ENCODE data around the gene RFNG. TPM values are rescaled to one million over a fixed set of nuclear protein-coding genes. Genes with fewer than 3 reads are reported as not detected.

The RFNG gene
- total RNA-seq, 4 donors from 2014 or later: 33.2 to 92.0 (median 48.8) TPM

DNA sequence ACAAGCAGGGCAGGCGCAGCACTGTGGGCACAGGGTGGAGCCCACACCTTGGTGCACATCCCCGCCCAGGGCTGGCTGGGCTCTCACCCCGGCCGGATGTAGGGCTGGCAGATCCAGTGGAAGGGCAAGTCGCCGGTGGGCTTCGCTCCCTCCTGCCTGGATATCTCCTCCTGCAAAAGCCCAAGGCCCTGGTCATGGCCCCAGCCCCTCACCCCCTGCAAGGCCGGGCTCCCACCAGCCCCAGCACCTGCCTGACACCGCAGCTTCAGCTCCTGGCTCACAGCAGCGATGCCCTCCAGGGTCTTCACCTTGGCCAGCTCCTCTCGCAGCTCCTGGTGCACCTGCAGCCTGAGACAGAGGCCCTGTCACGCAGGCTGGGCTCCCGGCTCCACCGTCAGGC is 9.0 kb upstream of the RFNG start:
- Histone ChIP-seq H3K36me3 (peaks cover 0 to 7% (median 2%) of the 10 kb centered on the region in 4 donors), H3K9me3 (no peaks in the 10 kb centered on the region), H3K27ac (no peak overlapping the region), H3K4me3 (no peak overlapping the region), H3K27me3 (no peaks in the 10 kb centered on the region), H3K4me1 (peaks cover 6 to 18% (median 15%) of the 10 kb centered on the region in 4 donors)
- in situ Hi-C loops (cut with MboI; ENCODE audit: low pct_ligation_motif_present in 1 of 4, low pct_unique_long_range_greater_than_20kb in 1 of 4, low sequenced_read_pairs in 3 of 4) (no loop called here), intact Hi-C loops (cut with DNase I; ENCODE audit: low total_unique reads) (no loop called here)
- TF ChIP-seq POLR2A (IDR thresholded peaks at IDR 0.05): no peak
- WGBS, 2 donors (ENCODE audit: low coverage in 1 of 2): 82 to 87% methylated on average over 3 to 13 of the region's 14 CpGs
- DNase-seq: no peak

DNA sequence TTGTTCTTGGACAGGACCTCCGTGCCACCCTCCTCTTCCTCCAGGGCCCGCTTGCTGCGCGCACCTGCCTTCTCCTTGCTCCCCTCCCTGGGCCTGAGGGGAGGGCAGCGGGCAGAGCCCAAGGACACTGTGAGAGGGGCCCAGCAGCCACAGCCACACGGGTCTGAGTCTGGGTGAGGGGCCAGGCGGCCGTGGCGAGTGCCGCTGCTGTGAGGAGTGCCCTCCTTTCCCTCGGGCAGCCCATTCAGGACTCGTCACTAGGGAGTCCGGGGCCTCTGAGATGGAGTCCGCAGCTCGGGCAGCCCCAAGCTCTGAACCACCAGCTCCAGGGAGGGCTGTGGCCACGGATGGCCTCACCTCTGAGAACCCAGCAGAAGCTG is 8.4 kb upstream of the RFNG start:
- H3K4me3 ChIP-seq: no peak overlapping the region
- peaks cover 0 to 7% (median 3%) of the 10 kb centered on the region in 4 donors for H3K36me3 ChIP-seq
- TF ChIP-seq, protein P1, sequence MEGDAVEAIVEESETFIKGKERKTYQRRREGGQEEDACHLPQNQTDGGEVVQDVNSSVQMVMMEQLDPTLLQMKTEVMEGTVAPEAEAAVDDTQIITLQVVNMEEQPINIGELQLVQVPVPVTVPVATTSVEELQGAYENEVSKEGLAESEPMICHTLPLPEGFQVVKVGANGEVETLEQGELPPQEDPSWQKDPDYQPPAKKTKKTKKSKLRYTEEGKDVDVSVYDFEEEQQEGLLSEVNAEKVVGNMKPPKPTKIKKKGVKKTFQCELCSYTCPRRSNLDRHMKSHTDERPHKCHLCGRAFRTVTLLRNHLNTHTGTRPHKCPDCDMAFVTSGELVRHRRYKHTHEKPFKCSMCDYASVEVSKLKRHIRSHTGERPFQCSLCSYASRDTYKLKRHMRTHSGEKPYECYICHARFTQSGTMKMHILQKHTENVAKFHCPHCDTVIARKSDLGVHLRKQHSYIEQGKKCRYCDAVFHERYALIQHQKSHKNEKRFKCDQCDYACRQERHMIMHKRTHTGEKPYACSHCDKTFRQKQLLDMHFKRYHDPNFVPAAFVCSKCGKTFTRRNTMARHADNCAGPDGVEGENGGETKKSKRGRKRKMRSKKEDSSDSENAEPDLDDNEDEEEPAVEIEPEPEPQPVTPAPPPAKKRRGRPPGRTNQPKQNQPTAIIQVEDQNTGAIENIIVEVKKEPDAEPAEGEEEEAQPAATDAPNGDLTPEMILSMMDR (IDR thresholded peaks at IDR 0.05): no peak
- TF ChIP-seq EP300 (IDR thresholded peaks at IDR 0.05; ENCODE audit: low read depth) (no peak), POLR2AphosphoS5 (IDR thresholded peaks at IDR 0.05) (no peak), POLR2A (IDR thresholded peaks at IDR 0.05) (no peak)
- in situ Hi-C loops (cut with MboI; ENCODE audit: low pct_ligation_motif_present in 1 of 4, low pct_unique_long_range_greater_than_20kb in 1 of 4, low sequenced_read_pairs in 3 of 4): no loop called here
- H3K27ac ChIP-seq: no peak overlapping the region
- no peaks in the 10 kb centered on the region for H3K9me3 ChIP-seq
- intact Hi-C loops (cut with DNase I; ENCODE audit: low total_unique reads): no loop called here
- H3K27me3 ChIP-seq: no peaks in the 10 kb centered on the region
- DNase-seq: no peak
- H3K4me1 ChIP-seq: peaks cover 6 to 16% (median 13%) of the 10 kb centered on the region in 4 donors
- 94% methylated on average over 9 of the region's 16 CpGs; no CpG with 5 or more reads in 1 of the 2 donors for WGBS, 2 donors (ENCODE audit: low coverage in 1 of 2)

DNA sequence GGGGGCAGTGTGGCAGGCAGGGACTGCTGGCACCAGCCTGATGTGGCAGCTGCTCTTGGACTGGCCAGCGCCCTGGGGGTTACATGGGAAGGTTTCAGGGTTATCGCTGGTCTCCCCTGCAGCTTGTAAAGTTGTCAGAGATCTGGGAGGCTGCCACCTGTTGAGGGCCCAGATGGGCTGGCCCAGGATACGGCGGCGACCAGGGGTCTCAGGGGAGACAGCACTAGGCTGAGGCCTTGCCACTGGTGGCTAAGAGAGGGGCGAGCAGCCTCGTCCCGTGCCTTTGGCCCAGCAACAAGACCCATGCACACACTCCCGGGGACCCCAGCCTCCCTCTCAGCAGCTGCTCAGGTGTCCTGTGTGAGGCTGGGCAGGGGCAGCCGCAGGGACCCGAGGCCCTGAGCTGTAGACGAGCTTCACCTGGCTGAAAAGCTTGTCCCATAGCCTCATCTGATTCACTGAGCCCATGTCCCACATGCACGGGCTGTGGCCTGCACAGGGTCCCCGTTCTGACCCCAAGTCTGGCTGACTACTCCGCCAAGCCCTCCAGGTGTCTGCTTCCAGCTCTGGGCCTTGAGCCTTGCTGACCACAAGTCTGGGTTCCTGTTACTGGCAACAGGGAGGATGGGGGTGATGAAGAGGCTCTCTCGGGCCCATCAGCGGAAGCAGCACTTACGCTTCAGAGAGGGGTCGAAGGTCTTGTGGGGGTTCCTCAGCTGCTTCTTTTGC is 7.8 kb upstream of the RFNG start:
- H3K4me1 ChIP-seq: peaks cover 2 to 10% (median 8%) of the 10 kb centered on the region in 4 donors
- DNase-seq: no peak
- H3K27ac ChIP-seq: no peak overlapping the region
- peaks cover 0 to 9% (median 3%) of the 10 kb centered on the region in 4 donors for H3K36me3 ChIP-seq
- no peaks in the 10 kb centered on the region for H3K27me3 ChIP-seq
- in situ Hi-C loops (cut with MboI; ENCODE audit: low pct_ligation_motif_present in 1 of 4, low pct_unique_long_range_greater_than_20kb in 1 of 4, low sequenced_read_pairs in 3 of 4) (no loop called here), intact Hi-C loops (cut with DNase I; ENCODE audit: low total_unique reads) (no loop called here)
- no peak overlapping the region for H3K4me3 ChIP-seq
- TF ChIP-seq EP300 (IDR thresholded peaks at IDR 0.05; ENCODE audit: low read depth) (no peak), POLR2AphosphoS5 (IDR thresholded peaks at IDR 0.05) (no peak), POLR2A (IDR thresholded peaks at IDR 0.05) (no peak)
- TF ChIP-seq, protein P1 (IDR thresholded peaks at IDR 0.05): no peak
- 77% methylated on average over 19 of the region's 19 CpGs; no CpG with 5 or more reads in 1 of the 2 donors for whole genome bisulfite sequencing, 2 donors (ENCODE audit: low coverage in 1 of 2)
- no peaks in the 10 kb centered on the region for H3K9me3 ChIP-seq

DNA sequence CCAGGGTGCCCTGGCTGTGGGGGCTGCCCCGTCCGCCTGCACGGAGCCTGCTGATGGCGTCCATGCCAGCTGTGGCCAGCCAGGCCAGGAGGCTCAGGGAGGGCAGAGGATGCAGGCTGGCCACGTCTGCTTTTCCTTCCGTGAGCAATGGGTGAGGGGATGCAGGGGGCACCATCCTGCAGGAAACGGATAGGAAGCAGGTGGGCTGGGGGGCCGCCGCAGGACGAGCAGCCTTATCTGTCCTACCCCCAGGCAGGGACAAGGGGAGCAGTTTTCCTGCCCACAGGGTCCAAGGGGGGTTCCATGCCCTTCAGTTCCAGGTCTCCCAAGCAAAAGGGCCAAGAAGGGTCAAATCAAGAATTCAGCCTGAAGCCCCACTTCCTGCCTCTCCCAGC is 7.2 kb upstream of the RFNG start:
- Histone ChIP-seq H3K4me1 (peaks cover 0 to 5% (median 2%) of the 10 kb centered on the region in 4 donors), H3K27ac (no peak overlapping the region), H3K4me3 (no peak overlapping the region), H3K36me3 (peaks cover 0 to 9% (median 3%) of the 10 kb centered on the region in 4 donors), H3K9me3 (no peaks in the 10 kb centered on the region), H3K27me3 (no peaks in the 10 kb centered on the region)
- no peak for DNase-seq
- WGBS, 2 donors (ENCODE audit: low coverage in 1 of 2): 91% methylated on average over 10 of the region's 10 CpGs; no CpG with 5 or more reads in 1 of the 2 donors
- intact Hi-C loops (cut with DNase I; ENCODE audit: low total_unique reads) (no loop called here), in situ Hi-C loops (cut with MboI; ENCODE audit: low pct_ligation_motif_present in 1 of 4, low pct_unique_long_range_greater_than_20kb in 1 of 4, low sequenced_read_pairs in 3 of 4) (no loop called here)
- no peak for TF ChIP-seq POLR2A (IDR thresholded peaks at IDR 0.05)
- TF ChIP-seq, protein P1 (IDR thresholded peaks at IDR 0.05): no peak

Data from transverse colon (tissue), 4 donors.